ENCODE results near the gene TMEM9. TPM values are rescaled to one million over a fixed set of nuclear protein-coding genes. Genes with fewer than 3 reads are reported as not detected.
A peak's percentile ranks its signal among the peaks of the same experiment; 100 is the strongest.
"Not testable (repeated sequence)": the region's sequence is repeated elsewhere in the genome, so short reads cannot be mapped to it uniquely, and the experiment has no call there.

Gene TMEM9
- total RNA-seq, 1 donor from 2014 or later: 39.5 TPM

DNA sequence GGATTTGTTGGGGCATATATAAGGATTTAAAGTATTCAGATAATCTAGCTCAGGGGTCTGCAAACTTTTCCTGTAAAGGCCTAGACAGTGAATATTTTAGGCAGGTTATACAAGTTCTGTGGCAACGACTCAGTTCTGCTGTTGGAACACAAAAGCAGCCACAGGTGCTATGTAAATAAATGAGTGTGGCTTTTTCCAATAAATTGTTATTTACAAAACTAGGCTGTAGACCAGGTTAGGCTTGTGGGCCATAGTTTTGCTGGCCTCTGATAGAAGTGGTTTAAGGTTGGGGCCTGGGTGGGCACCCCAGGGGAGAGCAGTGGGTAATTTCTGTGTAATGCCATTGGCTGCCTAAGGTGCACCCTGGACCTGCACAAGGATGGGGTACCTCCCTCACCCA lies 19.5 kb upstream of the TMEM9 start:
- no peak for DNase-seq (ENCODE audit: low read depth in 2 of 2)

- DNase-seq (ENCODE audit: low read depth in 2 of 2): no peak
Measured at GRCh38 chr1:201172999-201173610, 18.8 kb upstream of the TMEM9 start.

GRCh38 chr1:201172326-201172725 lies 18.1 kb upstream of the TMEM9 start:
- DNase-seq (ENCODE audit: low read depth in 2 of 2): no peak

DNA sequence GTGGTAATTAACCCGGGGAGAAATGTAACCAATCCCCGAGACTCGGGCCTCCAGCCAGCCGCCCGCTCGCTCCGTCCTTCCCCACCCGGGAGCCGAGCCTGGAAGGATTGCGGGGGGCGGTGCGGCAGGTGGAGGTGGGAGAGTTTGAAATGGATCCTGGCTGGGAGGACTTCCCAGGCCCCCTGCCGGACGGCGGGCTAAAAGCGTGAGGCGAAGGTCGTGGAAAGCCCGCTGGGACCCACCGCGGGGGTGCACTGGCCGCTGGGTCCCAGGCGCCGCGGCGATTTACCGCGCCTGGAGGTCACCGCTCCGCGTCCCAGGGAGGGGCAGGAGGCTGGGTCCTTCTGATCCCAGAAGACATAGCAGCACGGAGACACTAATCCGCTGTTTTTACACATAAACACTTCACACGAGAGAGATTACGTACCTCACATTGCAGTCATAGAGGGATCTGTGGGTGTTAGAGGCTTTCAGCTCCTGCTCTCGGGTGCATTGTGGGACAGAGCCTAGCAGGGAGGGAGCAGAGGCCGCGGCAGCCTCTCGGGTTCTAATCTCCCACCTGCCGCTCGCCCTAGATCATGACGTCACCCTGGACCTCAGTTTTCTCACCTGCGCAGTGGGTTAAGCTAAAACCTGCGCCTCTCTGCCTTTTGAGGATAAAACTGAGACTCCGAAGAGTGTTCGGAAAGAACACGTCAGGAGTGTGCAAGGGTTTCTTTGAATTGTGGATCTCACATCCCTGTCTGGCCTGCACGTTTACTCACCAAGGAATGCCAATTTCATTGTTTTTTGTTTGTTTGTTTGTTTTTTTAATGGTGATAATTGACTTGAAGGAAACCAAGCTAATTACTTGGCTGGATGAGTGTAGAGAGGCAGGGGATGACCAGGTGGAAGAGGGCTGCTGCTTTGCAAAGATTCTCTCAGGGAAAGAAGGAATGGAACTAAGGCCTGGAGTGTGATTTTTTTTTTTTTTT lies 17.1 kb upstream of the TMEM9 start:
- DNase-seq (ENCODE audit: low read depth in 2 of 2): peak in 1 of 2 donors; percentile 29

DNA sequence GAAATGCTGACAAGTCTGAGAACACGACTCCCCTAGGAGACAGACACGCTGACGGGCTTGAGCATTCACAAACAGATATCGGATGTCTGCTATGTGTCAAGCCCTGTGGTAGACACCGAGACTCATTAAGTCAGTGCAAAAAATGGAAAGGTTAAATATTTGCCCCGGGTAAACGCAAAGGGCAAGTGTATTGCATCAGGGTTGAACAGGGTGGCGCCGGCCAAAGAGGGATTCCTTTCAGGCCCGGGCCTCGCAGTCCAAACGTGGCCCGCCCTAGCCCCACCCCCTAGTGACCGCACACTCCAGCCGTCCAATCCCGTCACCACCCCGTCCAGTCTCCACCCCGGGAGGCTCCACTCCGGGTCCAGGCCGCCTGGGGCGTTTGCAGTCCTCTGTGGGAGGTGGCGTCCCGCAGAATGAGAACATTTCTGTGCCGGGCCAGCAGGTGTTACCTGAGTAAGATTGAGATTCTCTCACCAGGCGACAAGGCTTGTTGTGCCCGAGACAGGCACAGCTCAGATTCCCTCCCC lies 16.3 kb upstream of the TMEM9 start:
- DNase-seq (ENCODE audit: low read depth in 2 of 2): peak; percentile 52 to 85

DNA sequence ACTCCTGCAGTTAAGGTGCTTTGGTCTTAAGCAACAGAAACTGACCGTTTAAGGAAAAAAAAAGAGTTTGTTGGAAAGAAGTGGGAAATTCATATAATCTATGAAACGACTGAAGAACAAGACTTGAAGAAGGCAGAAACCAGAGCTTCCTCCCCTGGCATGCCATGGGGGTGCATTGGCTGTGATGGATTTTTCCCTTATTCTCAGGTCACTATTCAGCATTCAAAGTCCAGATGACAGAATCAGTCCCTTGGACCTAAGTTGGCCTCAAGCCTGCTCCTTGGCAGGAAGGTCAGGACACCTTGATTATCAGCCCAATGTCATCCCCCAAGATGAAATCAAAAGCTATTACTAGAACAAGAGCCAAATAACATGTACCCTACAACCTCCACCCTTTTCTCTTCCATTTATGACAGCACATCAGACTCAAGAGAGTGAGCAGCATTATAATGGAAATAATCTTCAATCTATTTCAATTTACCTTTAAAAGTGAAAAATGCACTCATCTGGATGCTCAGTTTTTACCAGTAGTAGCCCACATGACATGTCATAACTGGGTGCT lies 15.8 kb upstream of the TMEM9 start:
- no peak for DNase-seq (ENCODE audit: low read depth in 2 of 2)

DNA sequence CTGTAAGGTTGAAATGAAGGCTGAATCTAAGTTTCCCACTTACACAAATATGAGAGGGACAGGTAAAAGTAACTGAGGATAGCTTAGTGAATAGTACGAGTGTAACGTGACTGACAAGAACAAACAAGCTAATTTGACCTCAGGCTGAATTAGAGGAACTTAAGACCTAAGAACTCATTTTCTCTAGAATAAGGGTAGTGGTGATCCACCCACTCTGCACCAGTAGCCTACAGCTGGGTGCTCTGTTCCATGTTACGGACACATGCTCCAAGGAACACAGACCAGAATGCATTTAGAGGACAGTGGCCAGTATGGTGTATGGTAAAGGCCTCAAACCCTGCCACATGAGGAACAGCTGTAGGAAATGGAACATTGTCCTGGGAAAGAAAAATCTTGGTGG lies 14.9 kb upstream of the TMEM9 start:
- DNase-seq (ENCODE audit: low read depth in 2 of 2): no peak

DNA sequence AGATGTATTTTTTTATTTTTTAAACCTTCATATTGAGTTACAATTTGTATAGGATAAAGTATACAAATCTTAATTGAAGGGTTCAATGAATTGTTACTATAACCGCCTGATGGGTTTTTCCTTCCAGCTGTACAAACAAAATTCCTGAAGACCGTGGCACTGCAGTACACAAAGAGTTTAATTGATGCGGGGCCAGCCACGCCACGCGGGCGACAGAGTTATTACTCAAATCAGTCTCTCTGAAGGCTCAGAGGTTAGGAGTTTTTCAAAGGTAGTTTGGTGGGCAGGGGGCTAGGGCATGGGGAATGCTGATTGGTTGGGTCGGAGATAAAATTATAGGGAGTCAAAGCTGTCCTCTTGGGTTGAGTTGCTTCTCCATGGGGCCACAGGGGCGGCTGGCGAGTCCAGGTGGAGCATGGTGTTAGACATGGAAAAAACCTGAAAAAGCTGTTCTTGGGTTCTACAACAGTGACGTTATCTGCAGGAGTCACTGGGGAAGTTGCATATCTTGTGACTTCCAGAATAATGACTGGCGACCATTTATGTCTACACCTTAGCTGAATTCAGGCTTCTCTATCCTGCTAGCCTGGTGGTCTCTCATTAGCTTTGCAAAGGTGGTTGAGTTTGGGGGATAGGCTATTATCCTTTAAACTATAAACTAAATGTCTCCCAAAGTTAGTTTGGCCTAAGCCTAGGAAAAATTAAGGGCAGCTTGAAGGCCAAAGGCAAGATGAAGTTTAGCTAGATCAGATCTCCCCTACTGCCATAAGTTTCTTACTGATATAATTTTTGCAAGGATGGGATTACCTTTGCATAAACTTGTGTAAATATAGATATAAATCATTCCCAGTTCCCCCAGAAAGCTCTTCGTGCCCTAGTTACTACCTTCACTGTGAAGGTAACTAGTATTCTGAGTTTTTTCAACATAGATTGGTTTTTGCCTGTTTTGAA lies 13.0 kb upstream of the TMEM9 start:
- no peak for DNase-seq (ENCODE audit: low read depth in 2 of 2)

DNA sequence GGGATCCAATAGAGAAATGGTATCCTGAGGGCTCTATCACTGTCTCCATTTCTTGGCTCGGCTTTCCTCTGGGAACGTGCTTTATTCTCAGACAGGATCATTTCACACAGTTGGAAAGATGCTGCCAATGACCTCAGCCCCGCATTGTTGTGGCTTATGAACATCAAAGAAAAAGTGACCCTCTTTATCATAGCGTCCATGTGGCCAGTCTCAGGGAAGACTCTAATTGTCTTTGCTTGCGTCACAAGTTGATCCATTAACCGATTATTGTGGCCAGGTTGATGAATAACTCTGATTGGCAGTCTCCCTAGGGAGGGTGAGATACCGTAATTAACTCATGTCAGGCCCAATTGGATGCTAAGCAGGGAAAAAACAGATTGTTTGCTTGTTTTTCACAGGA lies 10.4 kb upstream of the TMEM9 start:
- DNase-seq (ENCODE audit: low read depth in 2 of 2): no peak

- no peak for DNase-seq (ENCODE audit: low read depth in 2 of 2)
Measured at GRCh38 chr1:201163707-201164106, 9.4 kb upstream of the TMEM9 start.

DNA sequence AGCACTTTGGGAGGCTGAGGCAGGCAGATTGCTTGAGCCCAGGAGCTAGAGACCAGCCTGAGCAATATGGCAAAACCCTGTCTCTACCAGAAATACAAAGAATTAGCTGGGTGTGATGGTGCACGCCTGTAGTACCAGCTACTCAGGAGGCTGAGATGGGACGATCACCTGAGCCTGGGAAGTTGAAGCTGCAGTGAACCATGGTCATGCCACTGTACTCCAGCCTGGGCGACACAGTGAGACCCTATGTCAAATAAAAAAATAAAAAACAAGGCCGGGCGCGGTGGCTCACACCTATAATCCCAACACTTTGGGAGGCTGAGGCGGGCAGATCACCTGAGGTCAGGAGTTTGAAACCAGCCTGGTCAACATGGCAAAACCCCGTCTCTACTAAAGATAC lies 8.8 kb upstream of the TMEM9 start:
- DNase-seq (ENCODE audit: low read depth in 2 of 2): not testable (repeated sequence)

DNA sequence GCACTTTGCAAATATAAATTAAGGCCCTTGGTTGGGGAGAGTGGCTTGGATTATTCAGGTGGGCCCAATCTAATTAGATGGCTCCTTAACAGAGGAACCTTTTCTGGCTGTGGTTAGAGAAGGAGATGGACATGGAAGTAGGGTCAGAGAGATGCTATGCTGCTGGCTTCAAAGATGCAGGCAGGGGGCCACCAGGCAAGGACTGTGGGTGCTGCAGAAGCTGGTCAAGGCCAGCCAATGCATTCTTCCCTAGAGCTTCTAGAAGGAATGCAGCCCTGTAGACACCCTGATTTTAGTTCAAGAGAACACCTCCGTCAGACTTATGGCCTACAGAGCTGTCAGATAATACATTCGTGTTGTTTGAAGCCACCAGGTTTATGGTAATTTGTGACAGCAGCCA lies 3.7 kb upstream of the TMEM9 start:
- DNase-seq (ENCODE audit: low read depth in 2 of 2): no peak

DNA sequence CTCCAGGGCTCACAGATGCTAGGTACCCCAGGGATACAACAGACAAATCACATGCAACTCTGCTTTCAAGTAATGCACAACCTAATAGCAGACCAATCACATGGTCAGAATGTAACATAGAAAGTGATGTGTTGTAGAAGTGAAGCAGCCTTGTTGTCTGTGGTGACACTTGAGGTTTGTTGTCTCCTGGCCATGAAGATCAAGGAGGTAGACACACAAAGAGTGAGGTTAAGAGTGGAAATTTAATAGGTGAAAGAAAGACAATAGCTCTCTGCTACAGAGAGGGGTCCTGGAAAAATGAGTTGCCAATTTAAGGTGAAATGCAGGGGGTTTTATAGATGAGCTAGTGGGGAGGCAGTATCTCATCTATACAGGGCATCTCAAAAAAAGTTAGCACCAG lies 2.5 kb upstream of the TMEM9 start:
- DNase-seq (ENCODE audit: low read depth in 2 of 2): no peak

GRCh38 chr1:201156346-201156745 lies 2.1 kb upstream of the TMEM9 start:
- no peak for DNase-seq (ENCODE audit: low read depth in 2 of 2)

DNA sequence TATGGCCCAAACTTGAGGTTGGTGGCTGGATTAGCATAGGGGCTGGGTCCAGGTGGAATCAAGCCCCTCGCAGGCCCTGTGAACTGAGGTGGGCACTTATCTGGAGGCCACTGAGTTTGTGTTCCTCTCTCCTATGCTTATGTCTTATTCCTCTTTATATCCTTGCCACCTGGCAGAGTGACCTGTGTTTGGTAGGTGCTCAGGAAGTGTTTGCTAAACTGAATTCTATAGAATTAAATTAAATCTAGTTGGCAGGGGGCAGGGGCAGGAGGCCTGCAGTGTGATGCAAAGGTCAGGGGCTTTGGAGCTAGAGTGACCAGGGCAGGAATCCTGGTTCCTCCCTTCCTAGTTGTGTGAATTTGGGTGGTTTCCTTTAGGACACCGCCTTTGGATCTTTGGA lies 1.1 kb upstream of the TMEM9 start:
- DNase-seq (ENCODE audit: low read depth in 2 of 2): no peak

DNA sequence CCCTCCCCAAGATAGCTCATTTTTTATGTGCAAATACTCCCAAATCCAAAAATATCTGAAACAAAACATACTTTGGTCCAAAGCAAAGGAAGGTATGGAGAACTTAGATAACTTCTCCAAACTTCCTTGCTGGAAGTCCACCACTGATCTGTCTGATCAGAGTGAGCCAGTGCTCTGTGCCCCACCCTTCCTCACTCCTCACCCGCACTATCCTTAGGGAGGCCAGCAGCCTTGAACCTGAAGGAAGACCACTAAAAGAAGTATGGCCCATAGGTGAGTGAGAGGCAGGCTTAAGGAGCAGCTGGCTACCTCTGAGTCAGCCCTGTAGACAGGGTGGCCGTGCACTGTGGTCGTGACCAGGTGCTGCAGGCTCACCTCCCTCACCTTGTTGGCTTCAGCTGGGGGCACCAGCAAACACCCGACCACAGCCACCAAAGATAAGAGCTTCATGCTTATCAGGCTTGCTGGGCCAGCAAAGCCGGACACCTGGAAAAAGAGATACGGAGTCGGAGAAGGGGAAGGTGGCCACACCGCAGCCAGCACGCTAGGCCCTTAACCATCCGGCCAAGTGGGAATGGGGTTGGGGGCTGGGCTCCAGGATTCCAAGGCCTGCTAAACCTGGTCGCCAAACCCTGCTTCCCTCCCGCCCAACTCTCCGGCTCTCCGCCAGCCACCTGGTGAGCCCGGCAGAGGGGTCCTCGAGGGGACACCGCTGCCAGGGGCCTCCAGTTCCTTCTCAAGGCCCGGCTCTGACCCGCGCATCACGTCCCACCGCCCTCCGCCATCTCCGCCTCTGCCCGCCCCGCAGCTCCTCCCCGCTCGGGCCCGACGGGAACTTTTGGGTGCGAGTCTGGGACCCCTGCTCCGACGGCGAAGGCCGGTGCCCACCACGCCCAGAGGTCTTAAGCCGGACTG lies 543 bp downstream of the TMEM9 start:
- DNase-seq (ENCODE audit: low read depth in 2 of 2): no peak

DNA sequence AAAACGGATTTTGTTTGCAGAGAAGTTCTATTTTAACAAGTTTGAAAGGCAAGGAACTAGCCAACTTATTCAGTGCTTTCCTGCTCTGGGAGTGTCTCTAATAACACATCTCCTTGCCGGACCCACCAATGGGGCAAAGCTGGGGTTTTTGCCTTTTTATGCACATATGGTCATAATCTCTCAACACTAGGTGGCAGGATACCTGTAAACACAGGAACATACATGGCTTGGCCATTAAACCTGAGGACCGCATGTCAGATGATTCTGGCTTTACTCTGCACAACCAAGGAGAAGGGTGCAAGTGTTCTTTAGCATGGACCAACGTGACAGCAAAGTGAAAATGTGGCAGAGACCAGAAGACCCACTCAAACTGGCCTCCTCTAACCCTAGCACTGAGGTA lies 4.9 kb downstream of the TMEM9 start:
- peak in 1 of 2 donors; percentile 50 for DNase-seq (ENCODE audit: low read depth in 2 of 2)

GRCh38 chr1:201147396-201148015 lies 6.8 kb downstream of the TMEM9 start:
- no peak for DNase-seq (ENCODE audit: low read depth in 2 of 2)

DNA sequence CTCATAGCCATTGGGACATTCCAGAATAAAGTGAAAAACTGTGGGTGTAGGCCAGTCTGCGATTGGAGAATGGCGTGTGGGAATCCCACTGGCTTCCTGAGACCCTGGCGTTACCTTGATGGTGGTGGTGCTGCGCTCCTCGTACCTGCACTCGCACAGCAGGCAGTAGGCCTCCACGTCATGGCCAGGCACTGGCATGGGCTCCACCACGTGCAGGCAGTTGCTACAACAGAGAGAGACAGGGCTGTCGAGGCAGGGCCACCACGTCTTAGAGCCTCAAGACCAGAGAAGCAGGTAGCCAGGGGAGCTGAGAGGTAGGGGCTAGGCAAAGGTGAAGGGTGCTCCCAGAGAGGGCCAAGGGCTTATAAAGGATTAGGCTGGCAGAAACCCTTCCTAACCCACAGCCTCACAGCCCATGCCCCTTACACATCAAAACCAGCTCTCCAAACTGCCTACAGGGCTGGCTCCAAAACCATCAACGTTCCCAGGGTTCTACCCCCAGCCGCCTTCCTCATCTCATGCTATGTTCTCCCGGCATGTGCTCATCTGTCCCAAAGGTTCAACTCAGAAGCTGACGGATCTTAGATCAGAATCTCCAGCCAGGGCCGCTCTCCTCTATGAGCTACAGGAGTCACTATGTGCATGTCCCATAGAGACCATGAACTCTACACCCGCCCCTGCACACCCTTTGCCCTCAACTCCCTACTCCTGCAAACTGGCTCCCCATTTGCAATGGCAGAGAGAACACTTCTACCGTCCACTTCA lies 7.5 kb downstream of the TMEM9 start:
- no peak for DNase-seq (ENCODE audit: low read depth in 2 of 2)

All from dermis microvascular lymphatic vessel endothelial cell (primary cell).